ENCODE data around the gene NUDC. TPM values are rescaled to one million over a fixed set of nuclear protein-coding genes. Genes with fewer than 3 reads are reported as not detected.

NUDC gene
- total and polyA plus RNA-seq, 4 experiments from 2014 or later, result 42.0 to 98.2 (median 63.3) TPM

DNA sequence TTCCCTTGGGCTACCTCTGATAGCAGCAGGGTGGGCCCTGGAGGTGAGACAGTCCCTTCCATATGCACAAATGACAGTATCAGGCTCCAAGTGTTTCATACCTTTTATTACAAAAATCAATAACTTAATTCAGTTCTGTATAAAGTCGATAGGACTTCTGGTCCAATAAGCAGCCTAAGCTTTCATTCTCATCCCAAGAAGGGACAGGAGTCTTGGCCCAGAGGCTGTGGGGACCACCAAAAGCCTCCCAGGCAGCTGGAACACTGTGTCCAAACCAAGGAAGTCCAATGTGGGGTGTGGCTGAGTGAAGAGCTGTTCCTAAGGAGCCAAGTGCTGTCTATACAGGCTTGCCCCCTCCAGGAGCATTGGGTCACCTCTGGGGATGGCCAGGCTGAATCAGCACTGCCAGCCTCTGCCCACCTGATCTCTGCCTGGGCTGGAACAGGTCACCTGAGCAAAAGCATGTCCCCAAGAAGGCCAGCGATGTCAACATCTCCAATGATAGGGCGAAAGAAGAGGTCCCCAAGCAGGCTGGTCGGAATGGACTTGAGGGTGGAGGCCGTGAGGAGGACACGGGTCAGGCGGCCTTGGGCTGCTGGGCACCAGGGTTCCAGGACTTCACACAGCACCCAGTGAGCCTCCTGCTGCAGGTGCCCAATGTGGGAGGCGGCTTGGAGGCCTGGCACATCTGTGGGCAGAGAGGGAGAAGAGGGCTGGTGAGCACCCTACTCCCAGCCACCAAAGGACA is 10.0 kb upstream of the NUDC start:
- Mint-ChIP-seq H3K27me3 (peaks cover 0 to 5% of the 10 kb centered on the region in 2 donors), H3K4me3 (no peak overlapping the region), H3K9me3 (no peaks in the 10 kb centered on the region), H3K27ac (no peak overlapping the region), H3K4me1 (no peaks in the 10 kb centered on the region), H3K36me3 (no peaks in the 10 kb centered on the region)
- Histone ChIP-seq H3K4me1 (ENCODE audit: insufficient read depth, low read length) (no peaks in the 10 kb centered on the region), H3K4me3 (ENCODE audit: low read length in 2 of 2) (no peak overlapping the region), H3K27me3 (ENCODE audit: insufficient read depth, low read length) (no peaks in the 10 kb centered on the region), H3K36me3 (ENCODE audit: insufficient read depth, low read length) (no peaks in the 10 kb centered on the region), H3K27ac (ENCODE audit: low read depth, low read length) (no peak overlapping the region), H3K9me3 (ENCODE audit: control insufficient read depth in 1 of 2, low read length in 2 of 2) (no peaks in the 10 kb centered on the region)
- DNase-seq, result no peak
- intact Hi-C loops (cut with micrococcal nuclease), result no loop called here
- POLR2A ChIA-PET (ENCODE audit: partially characterized antibody), result no interaction called here
- CTCF ChIA-PET (ENCODE audit: partially characterized antibody), result no interaction called here

DNA sequence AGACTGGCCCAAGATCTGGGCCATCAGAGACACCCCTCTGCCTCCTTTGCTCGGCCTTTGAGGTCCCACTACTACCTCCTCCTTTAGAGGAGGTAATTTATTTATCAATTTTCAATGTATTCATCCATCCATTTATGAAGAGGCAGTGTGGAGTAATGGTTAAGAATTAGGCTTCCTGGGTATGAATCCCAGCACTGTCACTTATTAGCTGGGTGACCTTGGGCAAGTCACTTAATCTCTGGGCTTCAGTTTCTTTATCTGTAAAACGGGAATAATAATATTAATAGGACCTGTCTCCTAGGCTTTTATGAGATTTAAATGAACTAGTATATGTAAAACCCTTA is 9.4 kb upstream of the NUDC start:
- no peaks in the 10 kb centered on the region for H3K9me3 ChIP-seq (ENCODE audit: control insufficient read depth in 1 of 2, low read length in 2 of 2)
- H3K4me1 ChIP-seq (ENCODE audit: insufficient read depth, low read length), result no peaks in the 10 kb centered on the region
- intact Hi-C loops (cut with micrococcal nuclease), result no loop called here
- no peak overlapping the region for H3K4me3 ChIP-seq (ENCODE audit: low read length in 2 of 2)
- Mint-ChIP-seq H3K9me3 (no peaks in the 10 kb centered on the region), H3K27me3 (peaks cover 0 to 5% of the 10 kb centered on the region in 2 donors), H3K4me1 (no peaks in the 10 kb centered on the region), H3K27ac (no peak overlapping the region), H3K36me3 (no peaks in the 10 kb centered on the region), H3K4me3 (no peak overlapping the region)
- ChIA-PET CTCF (ENCODE audit: partially characterized antibody) (interaction anchor here (0.6 kb wide), 2 partner anchors 105 to 511 kb away, joined by 3 to 4 read pairs; no protein-coding TSS in a partner anchor), POLR2A (ENCODE audit: partially characterized antibody) (no interaction called here)
- H3K36me3 ChIP-seq (ENCODE audit: insufficient read depth, low read length), result no peaks in the 10 kb centered on the region
- H3K27ac ChIP-seq (ENCODE audit: low read depth, low read length), result no peak overlapping the region
- H3K27me3 ChIP-seq (ENCODE audit: insufficient read depth, low read length), result no peaks in the 10 kb centered on the region
- DNase-seq, result no peak

GRCh38 chr1:26913389-26913753 is 8.2 kb upstream of the NUDC start:
- H3K4me3 Mint-ChIP-seq, result no peak overlapping the region
- POLR2A ChIA-PET (ENCODE audit: partially characterized antibody), result no interaction called here

GRCh38 chr1:26913754-26914619 is 7.6 kb upstream of the NUDC start, which contains the start of gene NR0B2:
Gene NR0B2 (minus strand): TSS chr1:26913975. CDS start chr1:26913940, 35 bp downstream.
- Histone ChIP-seq H3K9me3 (ENCODE audit: control insufficient read depth in 1 of 2, low read length in 2 of 2) (no peaks in the 10 kb centered on the region), H3K4me3 (ENCODE audit: low read length in 2 of 2) (no peak within 1 kb of the TSS), H3K4me1 (ENCODE audit: insufficient read depth, low read length) (no peaks in the 10 kb centered on the region), H3K36me3 (ENCODE audit: insufficient read depth, low read length) (no peaks in the 10 kb centered on the region), H3K27me3 (ENCODE audit: insufficient read depth, low read length) (no peaks in the 10 kb centered on the region), H3K27ac (ENCODE audit: low read depth, low read length) (no peak within 1 kb of the TSS)
- no peak for DNase-seq
- H3K27ac Mint-ChIP-seq, result no peak within 1 kb of the TSS
- H3K9me3 Mint-ChIP-seq, result no peaks in the 10 kb centered on the region
- H3K4me1 Mint-ChIP-seq, result no peaks in the 10 kb centered on the region
- no peak within 1 kb of the TSS for H3K4me3 Mint-ChIP-seq
- POLR2A ChIA-PET (ENCODE audit: partially characterized antibody), result no interaction called here
- H3K27me3 Mint-ChIP-seq, result peaks cover 0 to 4% of the 10 kb centered on the region in 2 donors
- intact Hi-C loops (cut with micrococcal nuclease), result no loop called here
- CTCF ChIA-PET (ENCODE audit: partially characterized antibody), result no interaction called here
- H3K36me3 Mint-ChIP-seq, result no peaks in the 10 kb centered on the region

More at GRCh38 chr1:26913389-26913753, 8.2 kb upstream of the NUDC start:
- Histone ChIP-seq H3K36me3 (ENCODE audit: insufficient read depth, low read length) (no peaks in the 10 kb centered on the region), H3K4me1 (ENCODE audit: insufficient read depth, low read length) (no peaks in the 10 kb centered on the region), H3K27ac (ENCODE audit: low read depth, low read length) (no peak overlapping the region), H3K27me3 (ENCODE audit: insufficient read depth, low read length) (no peaks in the 10 kb centered on the region), H3K9me3 (ENCODE audit: control insufficient read depth in 1 of 2, low read length in 2 of 2) (no peaks in the 10 kb centered on the region), H3K4me3 (ENCODE audit: low read length in 2 of 2) (no peak overlapping the region)
- intact Hi-C loops (cut with micrococcal nuclease), result no loop called here
- peaks cover 0 to 4% of the 10 kb centered on the region in 2 donors for H3K27me3 Mint-ChIP-seq
- no peaks in the 10 kb centered on the region for H3K36me3 Mint-ChIP-seq
- no peak overlapping the region for H3K27ac Mint-ChIP-seq
- no peak for DNase-seq
- H3K9me3 Mint-ChIP-seq, result no peaks in the 10 kb centered on the region
- CTCF ChIA-PET (ENCODE audit: partially characterized antibody), result no interaction called here
- no peaks in the 10 kb centered on the region for H3K4me1 Mint-ChIP-seq

DNA sequence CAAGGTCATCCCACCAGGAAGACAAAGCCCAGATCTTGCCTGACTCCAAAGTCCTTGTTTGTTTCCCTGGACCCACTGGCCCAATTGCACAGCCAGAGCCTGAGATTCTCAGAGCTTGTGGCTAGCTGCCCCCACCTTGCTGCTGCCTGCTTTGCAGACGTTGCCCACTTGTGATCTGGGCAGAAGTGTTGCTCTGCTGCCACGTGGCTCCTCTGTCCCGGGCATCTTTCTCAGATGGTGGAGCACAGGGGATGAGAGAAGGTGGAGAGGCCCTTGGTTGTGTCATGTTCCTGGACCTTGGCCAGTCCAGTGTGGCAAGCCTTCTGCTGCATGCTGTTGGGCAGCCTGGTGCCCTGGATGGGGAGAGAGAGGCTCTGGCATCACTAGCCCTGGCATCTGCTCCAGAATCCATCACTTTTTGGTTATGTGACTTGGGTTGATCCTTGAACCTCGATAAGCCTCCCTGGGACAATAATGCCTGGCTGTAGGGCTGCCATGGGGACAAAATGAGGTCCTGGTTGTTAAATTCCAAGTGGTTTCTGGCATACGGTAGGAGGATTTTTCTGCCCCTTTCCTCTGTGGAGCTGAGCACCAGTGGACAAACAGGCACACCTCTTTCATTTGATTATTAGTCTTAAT is 6.2 kb upstream of the NUDC start:
- no peaks in the 10 kb centered on the region for H3K36me3 ChIP-seq (ENCODE audit: insufficient read depth, low read length)
- CTCF ChIA-PET (ENCODE audit: partially characterized antibody), result no interaction called here
- H3K27ac Mint-ChIP-seq, result no peak overlapping the region
- intact Hi-C loops (cut with micrococcal nuclease), result no loop called here
- DNase-seq, result no peak
- no peaks in the 10 kb centered on the region for H3K27me3 ChIP-seq (ENCODE audit: insufficient read depth, low read length)
- no peaks in the 10 kb centered on the region for H3K9me3 ChIP-seq (ENCODE audit: control insufficient read depth in 1 of 2, low read length in 2 of 2)
- no peak overlapping the region for H3K4me3 Mint-ChIP-seq
- POLR2A ChIA-PET (ENCODE audit: partially characterized antibody), result no interaction called here
- peaks cover 0 to 5% (median 1%) of the 10 kb centered on the region in 4 donors for H3K4me1 Mint-ChIP-seq
- no peaks in the 10 kb centered on the region for H3K36me3 Mint-ChIP-seq
- H3K27ac ChIP-seq (ENCODE audit: low read depth, low read length), result no peak overlapping the region
- no peak overlapping the region for H3K4me3 ChIP-seq (ENCODE audit: low read length in 2 of 2)
- H3K4me1 ChIP-seq (ENCODE audit: insufficient read depth, low read length), result no peaks in the 10 kb centered on the region
- H3K9me3 Mint-ChIP-seq, result no peaks in the 10 kb centered on the region
- H3K27me3 Mint-ChIP-seq, result no peaks in the 10 kb centered on the region

GRCh38 chr1:26921126-26921539 is 410 bp upstream of the NUDC start:
- Histone ChIP-seq H3K36me3 (ENCODE audit: insufficient read depth, low read length) (peaks cover 8% of the 10 kb centered on the region), H3K9me3 (ENCODE audit: control insufficient read depth in 1 of 2, low read length in 2 of 2) (no peaks in the 10 kb centered on the region), H3K27me3 (ENCODE audit: insufficient read depth, low read length) (no peaks in the 10 kb centered on the region), H3K4me3 (ENCODE audit: low read length in 2 of 2) (peak overlapping the region in 1 of 2 donors; percentile 78), H3K27ac (ENCODE audit: low read depth, low read length) (peak overlapping the region; percentile 82), H3K4me1 (ENCODE audit: insufficient read depth, low read length) (peaks cover 24% of the 10 kb centered on the region)
- POLR2A ChIA-PET (ENCODE audit: partially characterized antibody), result interaction anchor here (0.9 to 2.7 kb wide), 4 partner anchors 9 to 133 kb away, joined by 3 to 22 read pairs (median 8); partner anchors contain the start of genes GPATCH3, GPN2 and PIGV
- DNase-seq, result peak in 1 of 5 donors; percentile 4
- Mint-ChIP-seq H3K36me3 (peaks cover 3 to 13% of the 10 kb centered on the region in 2 donors), H3K4me1 (peaks cover 23 to 43% (median 29%) of the 10 kb centered on the region in 4 donors), H3K27me3 (no peaks in the 10 kb centered on the region), H3K27ac (peak overlapping the region; percentile 91 to 99 (median 98)), H3K4me3 (peak overlapping the region; percentile 87 to 99 (median 96)), H3K9me3 (no peaks in the 10 kb centered on the region)
- intact Hi-C loops (cut with micrococcal nuclease), result loop anchor here (1.0 kb wide), 1 partner anchor 21 kb away; the partner anchor contains the start of gene GPATCH3
- CTCF ChIA-PET (ENCODE audit: partially characterized antibody), result interaction anchor here (1.4 kb wide), 1 partner anchor 20 kb away, joined by 3 read pairs; the partner anchor contains the start of gene GPATCH3

GRCh38 chr1:26922431-26922729 is 837 bp downstream of the NUDC start:
- Mint-ChIP-seq H3K4me1 (peaks cover 26 to 51% (median 34%) of the 10 kb centered on the region in 4 donors), H3K27me3 (no peaks in the 10 kb centered on the region), H3K9me3 (no peaks in the 10 kb centered on the region), H3K36me3 (peaks cover 5 to 23% of the 10 kb centered on the region in 2 donors), H3K4me3 (peak overlapping the region; percentile 87 to 99 (median 96)), H3K27ac (peak overlapping the region; percentile 91 to 99 (median 98))
- Histone ChIP-seq H3K36me3 (ENCODE audit: insufficient read depth, low read length) (peaks cover 17% of the 10 kb centered on the region), H3K27ac (ENCODE audit: low read depth, low read length) (peak overlapping the region; percentile 82), H3K9me3 (ENCODE audit: control insufficient read depth in 1 of 2, low read length in 2 of 2) (no peaks in the 10 kb centered on the region), H3K4me3 (ENCODE audit: low read length in 2 of 2) (peak overlapping the region; percentile 19 to 78), H3K27me3 (ENCODE audit: insufficient read depth, low read length) (no peaks in the 10 kb centered on the region), H3K4me1 (ENCODE audit: insufficient read depth, low read length) (peaks cover 24% of the 10 kb centered on the region)
- DNase-seq, result no peak
- ChIA-PET CTCF (ENCODE audit: partially characterized antibody) (no interaction called here), POLR2A (ENCODE audit: partially characterized antibody) (interaction anchor here (1.1 to 2.7 kb wide), 3 partner anchors 22 to 58 kb away, joined by 4 to 22 read pairs (median 13); partner anchors contain the start of genes GPATCH3 and GPN2)
- intact Hi-C loops (cut with micrococcal nuclease), result no loop called here
